ENCODE results near the gene FBXW7.

DNA sequence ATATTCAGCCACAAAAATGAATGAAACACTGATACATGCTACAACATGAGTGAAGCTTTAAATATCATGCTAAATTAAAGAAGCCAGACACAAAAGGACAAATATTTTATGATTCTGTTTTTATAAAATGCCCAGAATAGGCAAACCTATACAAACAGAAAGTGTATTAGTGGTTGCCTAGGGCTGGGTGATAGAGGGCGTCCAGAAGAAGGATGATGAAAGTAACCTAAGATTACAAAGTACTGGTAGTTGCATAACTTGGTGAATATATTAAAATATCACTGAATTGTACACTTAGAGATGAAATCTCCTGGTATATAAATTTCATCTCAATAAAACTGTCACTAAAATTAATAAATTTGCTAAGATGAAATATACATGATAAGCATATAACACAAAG lies 67.5 kb downstream of the FBXW7 start:
- TF ChIP-seq, protein P1, sequence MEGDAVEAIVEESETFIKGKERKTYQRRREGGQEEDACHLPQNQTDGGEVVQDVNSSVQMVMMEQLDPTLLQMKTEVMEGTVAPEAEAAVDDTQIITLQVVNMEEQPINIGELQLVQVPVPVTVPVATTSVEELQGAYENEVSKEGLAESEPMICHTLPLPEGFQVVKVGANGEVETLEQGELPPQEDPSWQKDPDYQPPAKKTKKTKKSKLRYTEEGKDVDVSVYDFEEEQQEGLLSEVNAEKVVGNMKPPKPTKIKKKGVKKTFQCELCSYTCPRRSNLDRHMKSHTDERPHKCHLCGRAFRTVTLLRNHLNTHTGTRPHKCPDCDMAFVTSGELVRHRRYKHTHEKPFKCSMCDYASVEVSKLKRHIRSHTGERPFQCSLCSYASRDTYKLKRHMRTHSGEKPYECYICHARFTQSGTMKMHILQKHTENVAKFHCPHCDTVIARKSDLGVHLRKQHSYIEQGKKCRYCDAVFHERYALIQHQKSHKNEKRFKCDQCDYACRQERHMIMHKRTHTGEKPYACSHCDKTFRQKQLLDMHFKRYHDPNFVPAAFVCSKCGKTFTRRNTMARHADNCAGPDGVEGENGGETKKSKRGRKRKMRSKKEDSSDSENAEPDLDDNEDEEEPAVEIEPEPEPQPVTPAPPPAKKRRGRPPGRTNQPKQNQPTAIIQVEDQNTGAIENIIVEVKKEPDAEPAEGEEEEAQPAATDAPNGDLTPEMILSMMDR (IDR thresholded peaks at IDR 0.05) = no peak
- TF ChIP-seq POLR2A (IDR thresholded peaks at IDR 0.05) = no peak

Data from body of pancreas (tissue), 4 donors.